Measurements from ENCODE around the gene TATDN2.

The TATDN2 gene

GRCh38 chr3:10321630-10322351 is 73.5 kb downstream of the TATDN2 start:
- DNase-seq = no peak

- no peak for DNase-seq
These were observed 74.1 kb downstream of the TATDN2 start for GRCh38 chr3:10322352-10322710.

GRCh38 chr3:10327592-10327991 is 79.3 kb downstream of the TATDN2 start:
- DNase-seq = no peak

- DNase-seq = no peak
These were observed 80.3 kb downstream of the TATDN2 start for GRCh38 chr3:10328460-10329071.

GRCh38 chr3:10329495-10330015 is 81.3 kb downstream of the TATDN2 start:
- DNase-seq = no peak

- DNase-seq = no peak
These were observed 82.1 kb downstream of the TATDN2 start for GRCh38 chr3:10330319-10330718.

Data from NCI-H526 treated with DMSO at 0.1 percent for 48 hours (cell line).